Peyer's patch (tissue), 4 donors: ENCODE measurements around the gene GFOD2.

Experiments
- POLR2A ChIP-seq, 2 donors: fragments of 450-650 bp; IDR thresholded peaks; one replicate each; pipeline ENCODE4 v1.5.1; 2017; ENCODE audit warnings: antibody characterized with exemption in 2 of 2, mild to moderate bottlenecking in 2 of 2, moderate library complexity in 2 of 2
- TF ChIP-seq, protein P1 (sequence below), 6 experiments: fragments of 450-650 bp in 4 of 6; fragments of 200-600 bp in 2 of 6; sonication (generic) in 1 of 6; IDR thresholded peaks; one replicate each; pipeline ENCODE4 v1.5.1; 2017 to 2019; ENCODE audit warnings: antibody characterized with exemption in 6 of 6, mild to moderate bottlenecking in 3 of 6, moderate library complexity in 1 of 6

DNA sequence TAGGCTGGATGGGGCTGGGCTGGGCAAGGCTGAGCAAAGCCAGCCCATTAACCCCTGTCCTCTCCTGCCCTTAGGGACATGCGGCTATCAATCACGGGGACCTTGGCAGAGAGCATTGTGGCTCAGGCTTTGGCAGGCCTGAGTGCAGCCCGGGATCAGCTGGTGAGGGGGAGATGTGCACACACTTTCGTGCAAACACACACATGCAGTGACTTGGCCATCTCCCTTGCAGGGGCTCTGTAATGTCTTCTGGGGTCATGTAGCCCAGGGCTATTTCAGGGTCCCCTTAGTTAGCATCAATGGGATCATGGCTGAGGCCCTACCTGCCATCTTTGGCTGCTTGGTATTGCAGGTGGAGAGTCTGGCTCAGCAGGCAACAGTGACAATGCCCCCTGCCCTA lies 67.3 kb downstream of the GFOD2 start:
- TF ChIP-seq, protein P1, sequence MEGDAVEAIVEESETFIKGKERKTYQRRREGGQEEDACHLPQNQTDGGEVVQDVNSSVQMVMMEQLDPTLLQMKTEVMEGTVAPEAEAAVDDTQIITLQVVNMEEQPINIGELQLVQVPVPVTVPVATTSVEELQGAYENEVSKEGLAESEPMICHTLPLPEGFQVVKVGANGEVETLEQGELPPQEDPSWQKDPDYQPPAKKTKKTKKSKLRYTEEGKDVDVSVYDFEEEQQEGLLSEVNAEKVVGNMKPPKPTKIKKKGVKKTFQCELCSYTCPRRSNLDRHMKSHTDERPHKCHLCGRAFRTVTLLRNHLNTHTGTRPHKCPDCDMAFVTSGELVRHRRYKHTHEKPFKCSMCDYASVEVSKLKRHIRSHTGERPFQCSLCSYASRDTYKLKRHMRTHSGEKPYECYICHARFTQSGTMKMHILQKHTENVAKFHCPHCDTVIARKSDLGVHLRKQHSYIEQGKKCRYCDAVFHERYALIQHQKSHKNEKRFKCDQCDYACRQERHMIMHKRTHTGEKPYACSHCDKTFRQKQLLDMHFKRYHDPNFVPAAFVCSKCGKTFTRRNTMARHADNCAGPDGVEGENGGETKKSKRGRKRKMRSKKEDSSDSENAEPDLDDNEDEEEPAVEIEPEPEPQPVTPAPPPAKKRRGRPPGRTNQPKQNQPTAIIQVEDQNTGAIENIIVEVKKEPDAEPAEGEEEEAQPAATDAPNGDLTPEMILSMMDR (IDR thresholded peaks at IDR 0.05) = no peak
- TF ChIP-seq POLR2A (IDR thresholded peaks at IDR 0.05) = no peak
